ENCODE results near the gene SRRM2.
"Not testable (repeated sequence)": the region's sequence is repeated elsewhere in the genome, so short reads cannot be mapped to it uniquely, and the experiment has no call there.

SRRM2 gene

GRCh38 chr16:2713985-2714774 lies 38.3 kb upstream of the SRRM2 start:
- in situ Hi-C loops (cut with HindIII; ENCODE audit: low sequenced_read_pairs) = no loop called here

GRCh38 chr16:2715064-2715463 lies 37.4 kb upstream of the SRRM2 start:
- in situ Hi-C loops (cut with HindIII; ENCODE audit: low sequenced_read_pairs) = no loop called here

- in situ Hi-C loops (cut with HindIII; ENCODE audit: low sequenced_read_pairs) = no loop called here
These were observed 36.9 kb upstream of the SRRM2 start for GRCh38 chr16:2715519-2715918.

GRCh38 chr16:2715966-2716885 lies 36.2 kb upstream of the SRRM2 start:
- in situ Hi-C loops (cut with HindIII; ENCODE audit: low sequenced_read_pairs) = no loop called here

GRCh38 chr16:2716948-2717347 lies 35.5 kb upstream of the SRRM2 start:
- in situ Hi-C loops (cut with HindIII; ENCODE audit: low sequenced_read_pairs) = no loop called here

GRCh38 chr16:2717383-2718263 lies 34.8 kb upstream of the SRRM2 start:
- in situ Hi-C loops (cut with HindIII; ENCODE audit: low sequenced_read_pairs) = no loop called here

- in situ Hi-C loops (cut with HindIII; ENCODE audit: low sequenced_read_pairs) = no loop called here
These were observed 32.9 kb upstream of the SRRM2 start for GRCh38 chr16:2719328-2720063.

GRCh38 chr16:2720064-2720457 lies 32.4 kb upstream of the SRRM2 start, which contains the start of gene PRSS27:
PRSS27 (minus strand) TSS chr16:2720224; CDS start chr16:2720160, 64 bp downstream.
- in situ Hi-C loops (cut with HindIII; ENCODE audit: low sequenced_read_pairs) = no loop called here

- in situ Hi-C loops (cut with HindIII; ENCODE audit: low sequenced_read_pairs) = no loop called here
These were observed 31.5 kb upstream of the SRRM2 start for GRCh38 chr16:2720719-2721633.

GRCh38 chr16:2721634-2722173 lies 30.7 kb upstream of the SRRM2 start:
- in situ Hi-C loops (cut with HindIII; ENCODE audit: low sequenced_read_pairs) = not testable (repeated sequence)

GRCh38 chr16:2724088-2724676 lies 28.3 kb upstream of the SRRM2 start:
- in situ Hi-C loops (cut with HindIII; ENCODE audit: low sequenced_read_pairs) = no loop called here

GRCh38 chr16:2724816-2725348 lies 27.6 kb upstream of the SRRM2 start:
- in situ Hi-C loops (cut with HindIII; ENCODE audit: low sequenced_read_pairs) = no loop called here

GRCh38 chr16:2726923-2727322 lies 25.5 kb upstream of the SRRM2 start:
- in situ Hi-C loops (cut with HindIII; ENCODE audit: low sequenced_read_pairs) = no loop called here

- in situ Hi-C loops (cut with HindIII; ENCODE audit: low sequenced_read_pairs) = no loop called here
These were observed 24.4 kb upstream of the SRRM2 start for GRCh38 chr16:2728034-2728433.

- in situ Hi-C loops (cut with HindIII; ENCODE audit: low sequenced_read_pairs) = no loop called here
These were observed 17.5 kb upstream of the SRRM2 start for GRCh38 chr16:2734844-2735515.

- in situ Hi-C loops (cut with HindIII; ENCODE audit: low sequenced_read_pairs) = no loop called here
These were observed 15.8 kb upstream of the SRRM2 start for GRCh38 chr16:2736476-2737237.

GRCh38 chr16:2737238-2737605 lies 15.2 kb upstream of the SRRM2 start:
- in situ Hi-C loops (cut with HindIII; ENCODE audit: low sequenced_read_pairs) = no loop called here

Data from DLD1 (cell line).